Glutamatergic neuron (in vitro differentiated cells): ENCODE data around the gene LYL1. TPM values are rescaled to one million over a fixed set of nuclear protein-coding genes. Genes with fewer than 3 reads are reported as not detected.
A peak's percentile ranks its signal among the peaks of the same experiment; 100 is the strongest.

Experiments
- DNase-seq: peaks from one replicate; pipeline ENCODE4 v3.0.0; 2022
- H3K27ac Mint-ChIP-seq: one replicate; pipeline ENCODE4 v1.8.0; 2020; ENCODE audit warnings: mild to moderate bottlenecking, mixed read lengths, inconsistent platforms; ENCODE audit not compliant: unreplicated experiment
- H3K27me3 Mint-ChIP-seq: one replicate; pipeline ENCODE4 v1.8.0; 2020; ENCODE audit warnings: mild to moderate bottlenecking, moderate library complexity, mixed read lengths, inconsistent platforms; ENCODE audit not compliant: unreplicated experiment
- H3K36me3 Mint-ChIP-seq: one replicate; pipeline ENCODE4 v1.8.0; 2020; ENCODE audit warnings: mild to moderate bottlenecking, mixed read lengths, inconsistent platforms; ENCODE audit not compliant: unreplicated experiment
- H3K4me1 Mint-ChIP-seq: one replicate; pipeline ENCODE4 v1.8.0; 2020; ENCODE audit warnings: mild to moderate bottlenecking, low read depth, mixed read lengths, inconsistent platforms; ENCODE audit not compliant: unreplicated experiment
- H3K4me3 Mint-ChIP-seq: one replicate; pipeline ENCODE4 v1.8.0; 2020; ENCODE audit warnings: mild to moderate bottlenecking, mixed read lengths, inconsistent platforms; ENCODE audit not compliant: unreplicated experiment
- H3K9me3 Mint-ChIP-seq: one replicate; pipeline ENCODE4 v1.8.0; 2020; ENCODE audit warnings: mild to moderate bottlenecking, moderate library complexity, mixed read lengths, inconsistent platforms; ENCODE audit not compliant: unreplicated experiment
- CTCF ChIP-seq: fragments of 200-600 bp; sonication (generic); IDR thresholded peaks from one replicate; pipeline ENCODE4 v1.5.0; 2021; ENCODE audit not compliant: partially characterized antibody, unreplicated experiment
- total RNA-seq: library from RNA; stranded (reverse); fragmentation: NEBNext Ultra II Directional; extraction: Animal tissue kit (Norgen Biotek cat#: 25700); gene quantifications from one replicate; pipeline ENCODE4 v1.2.1, GENCODE V29; 2021; ENCODE audit not compliant: unreplicated experiment

The LYL1 gene
- total RNA-seq, 1 donor from 2014 or later, result 1.3 TPM

- DNase-seq, result no peak
- Mint-ChIP-seq H3K27ac (no peak overlapping the region), H3K36me3 (no peaks in the 10 kb centered on the region), H3K9me3 (peaks cover 12% of the 10 kb centered on the region), H3K4me1 (peaks cover 13% of the 10 kb centered on the region), H3K4me3 (peak overlapping the region; percentile 94), H3K27me3 (peaks cover 11% of the 10 kb centered on the region)
- TF ChIP-seq CTCF, result no peak
Measured at GRCh38 chr19:13115936-13116281, 13.3 kb upstream of the LYL1 start.

- TF ChIP-seq CTCF, result no peak
- H3K27ac Mint-ChIP-seq, result no peak overlapping the region
- H3K4me3 Mint-ChIP-seq, result no peak overlapping the region
- no peak for DNase-seq
- H3K9me3 Mint-ChIP-seq, result peaks cover 7% of the 10 kb centered on the region
- H3K27me3 Mint-ChIP-seq, result peaks cover 4% of the 10 kb centered on the region
- H3K4me1 Mint-ChIP-seq, result peaks cover 6% of the 10 kb centered on the region
- no peaks in the 10 kb centered on the region for H3K36me3 Mint-ChIP-seq
Measured at GRCh38 chr19:13112555-13112954, 9.9 kb upstream of the LYL1 start.

GRCh38 chr19:13110099-13110610, 7.5 kb upstream of the LYL1 start:
- no peak overlapping the region for H3K27ac Mint-ChIP-seq

GRCh38 chr19:13109361-13110098, 6.9 kb upstream of the LYL1 start:
- Mint-ChIP-seq H3K27me3 (peaks cover 4% of the 10 kb centered on the region), H3K4me3 (no peak overlapping the region), H3K36me3 (no peaks in the 10 kb centered on the region), H3K9me3 (no peaks in the 10 kb centered on the region), H3K4me1 (no peaks in the 10 kb centered on the region), H3K27ac (no peak overlapping the region)
- no peak for TF ChIP-seq CTCF
- no peak for DNase-seq

More at GRCh38 chr19:13110099-13110610, 7.5 kb upstream of the LYL1 start:
- TF ChIP-seq CTCF, result no peak
- no peak for DNase-seq
- no peaks in the 10 kb centered on the region for H3K4me1 Mint-ChIP-seq
- H3K36me3 Mint-ChIP-seq, result no peaks in the 10 kb centered on the region
- no peak overlapping the region for H3K4me3 Mint-ChIP-seq
- H3K27me3 Mint-ChIP-seq, result peaks cover 2% of the 10 kb centered on the region
- no peaks in the 10 kb centered on the region for H3K9me3 Mint-ChIP-seq
